Adrenal gland (tissue), 5 donors: ENCODE results near the gene RFLNA.

Experiments used
- POLR2A ChIP-seq, 2 donors: fragments of 450-650 bp; IDR thresholded peaks; one replicate each; pipeline ENCODE4 v1.6.1; 2017; ENCODE audit warnings: antibody characterized with exemption in 2 of 2, mild to moderate bottlenecking in 2 of 2, moderate library complexity in 1 of 2
- TF ChIP-seq, protein P1 (sequence below), 6 experiments: fragments of 450-650 bp in 4 of 6; fragments of 200-600 bp in 2 of 6; sonication (generic) in 1 of 6; IDR thresholded peaks; 1 replicate in 5 of 6; 2 replicates in 1 of 6; pipeline versions ENCODE4 v1.5.1 to v1.8.0; 2016 to 2021; ENCODE audit warnings: antibody characterized with exemption in 6 of 6, mild to moderate bottlenecking in 2 of 6, moderate library complexity in 1 of 6
- donor health status: DM: no; HTN: no; CAD: no.

GRCh38 chr12:124341645-124342069, 46.8 kb downstream of the RFLNA start:
- TF ChIP-seq, protein P1, sequence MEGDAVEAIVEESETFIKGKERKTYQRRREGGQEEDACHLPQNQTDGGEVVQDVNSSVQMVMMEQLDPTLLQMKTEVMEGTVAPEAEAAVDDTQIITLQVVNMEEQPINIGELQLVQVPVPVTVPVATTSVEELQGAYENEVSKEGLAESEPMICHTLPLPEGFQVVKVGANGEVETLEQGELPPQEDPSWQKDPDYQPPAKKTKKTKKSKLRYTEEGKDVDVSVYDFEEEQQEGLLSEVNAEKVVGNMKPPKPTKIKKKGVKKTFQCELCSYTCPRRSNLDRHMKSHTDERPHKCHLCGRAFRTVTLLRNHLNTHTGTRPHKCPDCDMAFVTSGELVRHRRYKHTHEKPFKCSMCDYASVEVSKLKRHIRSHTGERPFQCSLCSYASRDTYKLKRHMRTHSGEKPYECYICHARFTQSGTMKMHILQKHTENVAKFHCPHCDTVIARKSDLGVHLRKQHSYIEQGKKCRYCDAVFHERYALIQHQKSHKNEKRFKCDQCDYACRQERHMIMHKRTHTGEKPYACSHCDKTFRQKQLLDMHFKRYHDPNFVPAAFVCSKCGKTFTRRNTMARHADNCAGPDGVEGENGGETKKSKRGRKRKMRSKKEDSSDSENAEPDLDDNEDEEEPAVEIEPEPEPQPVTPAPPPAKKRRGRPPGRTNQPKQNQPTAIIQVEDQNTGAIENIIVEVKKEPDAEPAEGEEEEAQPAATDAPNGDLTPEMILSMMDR (IDR thresholded peaks at IDR 0.05), result no peak
- TF ChIP-seq POLR2A (IDR thresholded peaks at IDR 0.05), result no peak
